IPS-15b (cell line): ENCODE results near the gene KLKB1.
A peak's percentile ranks its signal among the peaks of the same experiment; 100 is the strongest.
"Not testable (repeated sequence)": the region's sequence is repeated elsewhere in the genome, so short reads cannot be mapped to it uniquely, and the experiment has no call there.

ENCODE experiments used
- H3K27me3 ChIP-seq: one replicate; pipeline ENCODE4 v1.6.1; 2013; ENCODE audit warnings: low read length; ENCODE audit not compliant: control insufficient read depth, insufficient read depth
- H3K36me3 ChIP-seq: one replicate; pipeline ENCODE4 v1.6.1; 2013; ENCODE audit warnings: low read length; ENCODE audit not compliant: control insufficient read depth, insufficient read depth
- H3K4me1 ChIP-seq: one replicate; pipeline ENCODE4 v1.6.1; 2013; ENCODE audit warnings: mild to moderate bottlenecking, low read length; ENCODE audit not compliant: control insufficient read depth, insufficient read depth
- H3K4me3 ChIP-seq: one replicate; pipeline ENCODE4 v1.5.1; 2013; ENCODE audit warnings: low read depth, low read length
- H3K9ac ChIP-seq: one replicate; pipeline ENCODE4 v1.6.1; 2013; ENCODE audit warnings: low read depth, mild to moderate bottlenecking, low read length
- H3K9me3 ChIP-seq: one replicate; pipeline ENCODE4 v1.6.1; 2013; ENCODE audit warnings: mild to moderate bottlenecking, low read length; ENCODE audit not compliant: control insufficient read depth, insufficient read depth

Gene KLKB1

DNA sequence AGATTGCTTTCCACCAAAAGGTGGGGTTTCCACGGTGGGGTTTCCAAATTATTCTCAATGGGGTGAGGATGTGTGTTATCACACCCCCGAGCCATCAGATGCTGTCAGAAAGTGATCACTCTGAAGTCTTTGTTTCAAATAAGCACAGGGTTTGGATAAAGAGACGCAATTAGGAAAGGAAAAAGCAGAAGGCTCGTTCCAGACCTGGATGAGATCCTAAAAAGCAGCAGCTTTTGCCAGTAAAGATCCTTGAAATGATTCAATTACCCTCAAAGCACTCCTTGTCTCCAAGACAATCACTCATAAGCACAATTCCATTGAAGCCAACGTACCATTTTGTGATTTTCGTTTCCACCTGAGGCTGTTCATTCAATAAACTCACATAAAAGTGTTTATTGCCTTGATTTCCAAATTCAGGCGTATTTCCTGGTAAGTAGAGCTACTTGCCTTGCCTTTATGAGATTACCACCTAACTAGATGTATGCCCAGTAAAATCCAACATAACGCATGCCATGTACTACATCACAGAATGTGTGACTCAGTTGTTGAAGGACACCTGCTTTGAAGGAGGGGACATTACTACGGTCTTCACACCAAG lies 43.9 kb downstream of the KLKB1 start:
- Histone ChIP-seq H3K4me1 (peaks cover 15% of the 10 kb centered on the region), H3K9ac (no peak overlapping the region), H3K27me3 (no peaks in the 10 kb centered on the region), H3K36me3 (no peaks in the 10 kb centered on the region), H3K4me3 (no peak overlapping the region), H3K9me3 (no peaks in the 10 kb centered on the region)

DNA sequence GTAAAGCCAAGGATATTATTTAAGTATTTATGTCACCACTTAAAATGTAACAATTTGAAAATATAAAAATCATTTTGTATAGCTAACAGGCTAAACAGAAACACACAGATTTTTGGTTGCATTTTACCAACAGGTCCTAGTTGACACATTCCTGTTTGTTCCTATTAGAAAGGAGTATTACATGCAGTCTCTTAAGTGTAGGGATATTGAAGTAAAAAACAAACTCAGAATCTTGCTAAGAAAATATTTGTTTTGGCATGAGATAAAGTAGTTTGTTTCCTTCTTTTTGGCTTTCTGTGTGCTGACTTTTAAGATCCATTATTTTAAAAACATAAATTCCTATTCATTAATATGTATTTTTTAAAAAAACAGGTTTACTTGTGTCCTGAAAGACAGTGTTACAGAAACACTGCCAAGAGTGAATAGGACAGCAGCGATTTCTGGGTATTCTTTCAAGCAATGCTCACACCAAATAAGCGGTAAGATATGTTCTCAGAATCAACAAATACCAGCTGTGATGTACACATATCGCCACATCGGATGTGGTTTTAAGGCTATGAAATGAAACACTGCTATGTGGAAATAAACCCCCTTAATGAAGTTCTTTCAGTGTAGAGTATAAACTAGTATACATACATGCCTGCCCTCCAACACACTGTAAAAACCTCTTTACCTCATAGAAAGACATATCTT lies 45.5 kb downstream of the KLKB1 start:
- no peak overlapping the region for H3K4me3 ChIP-seq
- no peaks in the 10 kb centered on the region for H3K9me3 ChIP-seq
- no peaks in the 10 kb centered on the region for H3K36me3 ChIP-seq
- H3K27me3 ChIP-seq: no peaks in the 10 kb centered on the region
- H3K4me1 ChIP-seq: peaks cover 4% of the 10 kb centered on the region
- H3K9ac ChIP-seq: no peak overlapping the region

DNA sequence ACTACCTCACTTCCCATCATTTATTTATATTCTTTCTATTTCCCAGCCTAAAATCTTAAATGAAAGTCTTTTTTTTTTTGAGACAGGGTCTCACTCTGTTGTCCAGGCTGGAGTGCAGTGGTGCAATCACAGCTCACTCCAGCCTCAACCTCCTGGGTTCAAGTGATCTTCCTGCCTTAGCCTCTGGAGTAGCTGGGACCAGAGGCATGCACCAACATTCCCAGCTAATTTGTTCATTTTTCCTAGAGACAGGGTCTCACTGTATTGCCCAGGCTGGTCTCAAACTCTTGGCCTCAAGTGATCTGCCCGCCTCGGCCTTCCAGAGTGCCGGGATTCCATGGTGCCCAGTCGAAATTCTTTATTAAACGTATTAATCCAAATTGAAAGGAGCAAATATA lies 46.1 kb downstream of the KLKB1 start:
- not testable (repeated sequence) for H3K9me3 ChIP-seq, H3K4me3 ChIP-seq, H3K36me3 ChIP-seq, H3K27me3 ChIP-seq, H3K9ac ChIP-seq, H3K4me1 ChIP-seq

DNA sequence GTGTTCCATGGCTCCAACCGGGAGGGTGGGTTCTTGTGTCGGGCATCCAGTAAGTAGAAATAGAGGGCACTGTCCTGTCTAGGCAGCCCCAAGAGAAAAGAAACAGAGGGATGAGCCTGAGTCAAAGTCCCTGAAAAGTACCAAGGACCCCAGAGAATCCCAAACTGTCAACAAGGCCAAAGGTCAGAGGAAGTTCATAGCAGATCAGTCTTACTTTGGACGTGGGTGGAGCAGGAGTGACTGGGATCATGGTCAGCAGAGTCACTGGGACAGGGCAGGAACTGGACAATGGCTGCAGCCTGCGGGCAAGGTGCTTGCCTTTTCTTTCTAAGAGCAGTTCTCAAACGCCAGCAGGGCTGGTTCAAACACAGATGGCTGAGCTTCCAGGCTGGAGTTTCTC lies 56.0 kb downstream of the KLKB1 start:
- H3K36me3 ChIP-seq: no peaks in the 10 kb centered on the region
- no peak overlapping the region for H3K4me3 ChIP-seq
- no peaks in the 10 kb centered on the region for H3K27me3 ChIP-seq
- no peak overlapping the region for H3K9ac ChIP-seq
- H3K9me3 ChIP-seq: no peaks in the 10 kb centered on the region
- no peaks in the 10 kb centered on the region for H3K4me1 ChIP-seq

DNA sequence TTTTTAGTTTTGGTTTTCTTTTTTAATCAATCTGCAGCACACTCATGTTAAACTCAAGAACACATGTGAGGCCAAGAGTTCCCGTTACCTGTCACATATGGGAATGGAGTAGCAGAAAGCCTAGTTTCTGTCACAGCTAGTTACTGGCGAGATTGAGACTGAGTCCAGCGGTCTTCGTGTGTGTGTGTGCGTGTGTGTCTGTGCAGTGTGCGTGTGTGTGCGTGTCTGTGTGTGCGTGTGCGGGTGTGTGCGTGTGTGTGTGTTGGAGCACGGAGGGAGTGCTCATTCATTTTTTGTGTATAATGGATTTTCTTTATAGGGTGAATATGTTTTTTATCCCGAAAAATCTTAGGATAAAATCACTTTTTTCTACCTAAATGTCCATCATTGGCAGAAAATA lies 57.8 kb downstream of the KLKB1 start:
- Histone ChIP-seq H3K9ac (no peak overlapping the region), H3K4me1 (no peaks in the 10 kb centered on the region), H3K36me3 (no peaks in the 10 kb centered on the region), H3K27me3 (no peaks in the 10 kb centered on the region), H3K9me3 (no peaks in the 10 kb centered on the region), H3K4me3 (no peak overlapping the region)

DNA sequence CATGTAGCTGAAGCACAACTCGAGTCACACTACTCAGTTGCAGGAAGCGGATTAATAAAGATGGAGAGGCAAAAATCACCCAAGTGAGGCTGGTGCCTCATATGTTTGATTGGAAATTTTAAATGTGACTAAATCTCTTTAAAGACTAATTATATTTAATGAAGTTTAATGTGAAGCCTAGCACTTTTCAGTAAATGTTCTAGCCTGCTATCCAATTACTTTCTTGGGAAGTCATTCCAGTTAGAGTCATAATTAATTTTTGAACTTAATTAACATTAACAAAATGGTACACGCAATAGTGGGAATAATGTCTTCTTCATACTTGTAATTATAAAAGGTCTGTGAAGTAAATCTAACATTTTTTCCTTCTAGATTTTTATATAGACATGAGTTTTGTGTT lies 59.3 kb downstream of the KLKB1 start:
- no peak overlapping the region for H3K9ac ChIP-seq
- no peaks in the 10 kb centered on the region for H3K4me1 ChIP-seq
- H3K4me3 ChIP-seq: no peak overlapping the region
- no peaks in the 10 kb centered on the region for H3K27me3 ChIP-seq
- H3K9me3 ChIP-seq: no peaks in the 10 kb centered on the region
- no peaks in the 10 kb centered on the region for H3K36me3 ChIP-seq

DNA sequence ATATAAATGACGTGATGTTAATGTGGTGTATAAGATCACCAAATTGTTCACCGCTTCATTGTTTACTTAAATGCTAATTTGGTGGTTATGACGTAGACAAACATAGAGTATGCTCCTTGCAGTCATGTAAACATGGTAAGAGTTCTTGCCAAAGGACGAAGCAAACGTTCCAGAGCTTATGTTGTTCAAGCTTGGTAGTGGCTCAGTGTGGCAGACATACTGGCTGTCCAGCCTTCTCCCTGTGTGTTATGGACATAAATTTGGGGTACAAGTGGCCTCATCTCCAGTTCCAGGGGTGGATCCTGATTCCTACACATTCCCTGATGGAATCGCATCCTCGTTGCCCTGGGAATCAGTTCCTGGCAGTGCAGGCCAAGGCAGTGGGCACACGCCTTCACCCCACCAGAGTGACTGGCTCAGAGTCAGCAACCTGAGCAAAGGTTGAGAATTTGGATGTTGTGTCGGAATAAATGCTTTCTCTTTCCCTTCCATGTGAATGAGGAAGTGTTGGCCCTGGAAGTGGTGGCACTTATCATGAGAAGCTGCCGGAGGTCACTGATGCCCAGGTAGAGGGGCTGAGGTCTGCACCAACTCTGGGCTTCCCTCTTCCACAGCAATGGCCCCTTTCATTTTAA lies 64.1 kb downstream of the KLKB1 start:
- H3K4me1 ChIP-seq: no peaks in the 10 kb centered on the region
- H3K4me3 ChIP-seq: no peak overlapping the region
- H3K9me3 ChIP-seq: no peaks in the 10 kb centered on the region
- no peaks in the 10 kb centered on the region for H3K27me3 ChIP-seq
- H3K9ac ChIP-seq: no peak overlapping the region
- no peaks in the 10 kb centered on the region for H3K36me3 ChIP-seq

DNA sequence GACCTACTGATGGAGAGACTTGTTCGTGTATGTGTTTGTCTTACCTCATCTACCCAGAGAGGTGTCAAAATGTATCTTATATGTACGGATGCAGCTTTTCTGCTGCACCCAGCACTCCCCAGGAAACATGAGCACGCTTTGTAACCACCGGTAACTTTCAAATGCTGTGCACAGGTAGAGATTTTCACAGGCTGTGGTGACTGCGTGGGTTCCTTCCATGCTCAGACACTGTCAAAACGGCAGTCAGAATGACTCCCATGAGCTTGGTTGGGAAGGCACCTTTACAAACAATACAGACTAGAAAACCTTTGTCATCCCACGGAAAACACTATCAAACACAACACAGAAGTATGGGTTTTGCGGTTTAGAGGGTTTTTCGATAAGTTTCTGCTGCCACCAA lies 66.9 kb downstream of the KLKB1 start:
- H3K4me3 ChIP-seq: no peak overlapping the region
- H3K9ac ChIP-seq: no peak overlapping the region
- peaks cover 16% of the 10 kb centered on the region for H3K27me3 ChIP-seq
- H3K4me1 ChIP-seq: peaks cover 4% of the 10 kb centered on the region
- H3K9me3 ChIP-seq: no peaks in the 10 kb centered on the region
- no peaks in the 10 kb centered on the region for H3K36me3 ChIP-seq

DNA sequence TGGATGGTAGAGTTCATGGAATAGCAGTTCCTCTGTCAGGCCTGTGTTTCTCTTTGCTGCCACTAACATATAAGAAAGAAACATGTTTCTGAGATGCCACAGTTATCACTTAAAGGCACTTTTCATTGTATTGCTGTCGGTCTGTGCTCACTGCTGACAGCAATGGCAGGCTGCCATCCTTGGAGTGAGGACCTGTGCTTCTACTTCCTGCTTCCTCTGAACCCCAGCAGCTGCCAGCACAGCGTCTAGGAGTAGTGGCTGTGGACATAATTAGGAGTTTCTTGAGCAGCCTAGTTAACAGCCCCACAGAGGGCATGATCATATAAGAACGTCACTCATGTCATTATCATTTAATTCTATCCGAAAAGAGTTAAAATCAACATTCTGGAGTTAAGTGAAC lies 69.2 kb downstream of the KLKB1 start:
- Histone ChIP-seq H3K4me1 (peaks cover 4% of the 10 kb centered on the region), H3K27me3 (peaks cover 17% of the 10 kb centered on the region), H3K4me3 (no peak overlapping the region), H3K9me3 (no peaks in the 10 kb centered on the region), H3K9ac (no peak overlapping the region), H3K36me3 (no peaks in the 10 kb centered on the region)

DNA sequence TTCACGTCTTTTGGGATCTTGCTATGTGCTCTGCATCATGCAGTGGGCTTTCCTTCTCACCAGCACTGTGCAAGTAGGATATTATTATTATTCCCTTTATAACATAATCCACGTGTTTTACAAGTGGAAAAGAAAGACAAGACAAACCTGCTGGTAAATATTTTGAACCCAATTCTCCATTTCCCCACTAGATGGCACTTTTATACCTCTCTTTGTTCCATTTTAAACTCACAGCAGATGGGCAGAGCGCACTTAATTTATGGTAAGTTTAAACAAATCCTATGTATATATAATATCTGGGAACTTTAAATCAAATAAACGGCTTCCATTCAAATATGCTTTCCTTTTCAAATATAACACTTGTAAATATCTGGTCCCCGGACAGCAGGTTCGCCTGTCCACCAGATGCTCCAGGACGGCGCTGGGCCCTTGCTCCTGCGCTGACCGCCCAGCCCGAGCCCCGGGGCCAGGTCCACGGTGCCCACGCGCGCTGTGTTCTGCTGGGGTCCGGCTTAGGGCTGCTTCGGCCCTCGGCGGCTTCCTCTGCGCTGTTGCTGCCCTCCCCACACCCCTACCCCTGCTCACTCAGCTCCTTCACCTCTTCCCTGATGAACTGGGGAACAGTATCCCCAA lies 69.8 kb downstream of the KLKB1 start:
- Histone ChIP-seq H3K27me3 (peaks cover 17% of the 10 kb centered on the region), H3K4me1 (peaks cover 4% of the 10 kb centered on the region), H3K36me3 (no peaks in the 10 kb centered on the region), H3K9ac (no peak overlapping the region), H3K4me3 (no peak overlapping the region), H3K9me3 (no peaks in the 10 kb centered on the region)

DNA sequence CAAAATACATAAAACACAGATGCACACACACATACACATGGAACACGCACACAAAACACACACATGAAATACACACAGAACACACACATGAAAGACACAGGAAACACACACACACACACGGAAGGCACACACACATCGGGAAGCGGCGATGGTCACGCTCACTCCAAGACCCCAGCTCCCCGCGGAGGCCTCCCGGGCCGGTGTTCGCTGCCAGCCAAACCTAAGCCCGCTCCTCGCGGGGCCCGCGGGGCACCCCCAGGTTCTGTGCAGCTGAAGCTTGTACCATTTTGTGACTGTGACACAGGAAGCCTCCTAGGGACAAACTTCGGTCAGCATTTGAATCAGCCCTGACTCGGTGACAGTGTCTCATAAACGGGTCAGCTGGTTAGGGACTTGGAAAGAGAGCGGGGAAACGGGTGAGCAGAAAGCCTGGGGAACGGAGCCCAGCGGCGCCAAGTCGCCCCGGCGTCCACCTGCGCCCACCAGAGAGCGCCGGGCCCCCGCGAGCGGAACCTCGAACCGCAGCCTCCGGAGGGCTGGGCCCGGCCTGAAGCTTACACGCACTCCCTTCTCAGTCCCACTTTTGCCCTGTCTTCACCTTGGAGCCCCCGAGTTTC lies 70.8 kb downstream of the KLKB1 start:
- H3K4me3 ChIP-seq: peak overlapping the region; percentile 47

More for the DNA sequence above, 70.8 kb downstream of the KLKB1 start:
- Histone ChIP-seq H3K9ac (no peak overlapping the region), H3K9me3 (no peaks in the 10 kb centered on the region), H3K27me3 (peaks cover 17% of the 10 kb centered on the region), H3K36me3 (no peaks in the 10 kb centered on the region), H3K4me1 (peaks cover 4% of the 10 kb centered on the region)
